Measurements from ENCODE around the gene ZNF423.

ZNF423 gene

GRCh38 chr16:49834531-49835151 lies 21.3 kb downstream of the ZNF423 start:
- Histone ChIP-seq H3K36me3 (ENCODE audit: control insufficient read depth, insufficient read depth, low read length) (no peaks in the 10 kb centered on the region), H3K9me3 (ENCODE audit: control insufficient read depth, insufficient read depth, low read depth, low read length) (no peaks in the 10 kb centered on the region), H3K9ac (ENCODE audit: low read length) (peak overlapping the region; percentile 51), H3K4me1 (ENCODE audit: control insufficient read depth, insufficient read depth, low read length) (peaks cover 69% of the 10 kb centered on the region), H3K27ac (ENCODE audit: low read depth, low read length) (peak overlapping the region; percentile 3; the same call in 1 of the 2 replicates), H3K27me3 (ENCODE audit: control insufficient read depth, insufficient read depth, low read length) (no peaks in the 10 kb centered on the region), H3K4me3 (ENCODE audit: low read depth, low read length) (0 out of 2 replicates have a peak overlapping the region, but pooled peaks have one; percentile 9)

DNA sequence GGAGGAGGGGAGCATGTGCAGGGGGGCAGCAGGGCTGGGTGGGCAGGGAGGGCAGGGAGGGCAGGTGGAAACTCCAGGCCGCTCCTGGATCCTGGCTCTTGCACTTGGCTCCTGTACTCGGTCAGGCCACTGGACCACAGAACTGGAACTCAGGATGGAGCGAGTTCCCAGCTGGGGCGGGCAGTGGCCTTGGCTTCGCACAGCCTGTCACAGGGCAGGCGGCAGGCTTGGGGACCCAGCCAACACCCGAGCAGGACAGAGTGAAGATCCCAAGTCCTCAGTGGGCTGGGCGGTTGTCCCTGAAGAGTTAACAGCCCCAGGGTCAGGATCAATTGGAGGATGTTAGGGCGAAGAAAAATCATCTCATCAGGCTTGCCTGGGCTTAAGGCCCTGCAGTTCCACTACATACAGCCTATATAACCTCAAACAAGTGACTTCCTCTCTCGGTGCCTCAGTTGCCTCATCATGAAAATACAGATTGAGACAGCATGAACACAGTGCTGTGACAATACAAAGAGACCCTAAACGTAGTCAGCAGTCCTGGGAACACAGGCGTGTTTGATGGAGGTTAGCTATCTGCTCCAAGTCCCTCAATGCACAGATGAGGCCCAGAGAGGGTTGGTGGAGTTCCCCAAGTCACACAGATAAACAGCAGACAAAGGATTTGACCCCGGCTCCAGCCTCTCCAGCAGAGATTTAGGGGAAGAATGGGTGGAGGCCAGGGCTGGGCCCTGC lies 21.9 kb downstream of the ZNF423 start:
- no peak overlapping the region for H3K4me3 ChIP-seq (ENCODE audit: low read depth, low read length)
- H3K27ac ChIP-seq (ENCODE audit: low read depth, low read length), result peak overlapping the region; percentile 3; the same call in 1 of the 2 replicates
- no peaks in the 10 kb centered on the region for H3K9me3 ChIP-seq (ENCODE audit: control insufficient read depth, insufficient read depth, low read depth, low read length)
- H3K27me3 ChIP-seq (ENCODE audit: control insufficient read depth, insufficient read depth, low read length), result no peaks in the 10 kb centered on the region
- H3K36me3 ChIP-seq (ENCODE audit: control insufficient read depth, insufficient read depth, low read length), result no peaks in the 10 kb centered on the region
- peak overlapping the region; percentile 33 for H3K9ac ChIP-seq (ENCODE audit: low read length)
- H3K4me1 ChIP-seq (ENCODE audit: control insufficient read depth, insufficient read depth, low read length), result peaks cover 66% of the 10 kb centered on the region

DNA sequence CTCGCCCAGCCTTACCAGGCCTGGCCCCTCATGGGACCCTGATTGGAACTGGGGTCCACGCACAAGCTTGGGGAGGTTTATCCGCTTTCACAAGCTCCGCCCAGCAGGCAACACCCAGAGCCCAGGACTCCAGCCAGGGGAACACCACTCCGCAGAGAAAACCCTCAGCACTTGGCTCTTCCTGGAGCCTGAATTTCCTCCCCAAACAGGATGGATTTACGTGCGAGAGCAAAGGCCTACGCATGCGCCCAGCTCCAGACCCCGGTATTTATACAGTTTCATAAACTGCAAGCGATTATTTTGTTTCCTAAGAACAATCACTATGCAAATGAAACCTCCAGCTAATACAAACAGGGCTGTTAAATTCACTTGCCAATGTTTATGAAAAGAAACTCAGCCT lies 22.8 kb downstream of the ZNF423 start:
- peaks cover 73% of the 10 kb centered on the region for H3K4me1 ChIP-seq (ENCODE audit: control insufficient read depth, insufficient read depth, low read length)
- no peaks in the 10 kb centered on the region for H3K36me3 ChIP-seq (ENCODE audit: control insufficient read depth, insufficient read depth, low read length)
- no peaks in the 10 kb centered on the region for H3K9me3 ChIP-seq (ENCODE audit: control insufficient read depth, insufficient read depth, low read depth, low read length)
- no peak overlapping the region for H3K27ac ChIP-seq (ENCODE audit: low read depth, low read length)
- no peak overlapping the region for H3K4me3 ChIP-seq (ENCODE audit: low read depth, low read length)
- no peaks in the 10 kb centered on the region for H3K27me3 ChIP-seq (ENCODE audit: control insufficient read depth, insufficient read depth, low read length)
- no peak overlapping the region for H3K9ac ChIP-seq (ENCODE audit: low read length)

GRCh38 chr16:49832177-49832576 lies 23.7 kb downstream of the ZNF423 start:
- Histone ChIP-seq H3K27ac (ENCODE audit: low read depth, low read length) (no peak overlapping the region), H3K4me3 (ENCODE audit: low read depth, low read length) (no peak overlapping the region), H3K4me1 (ENCODE audit: control insufficient read depth, insufficient read depth, low read length) (peaks cover 68% of the 10 kb centered on the region), H3K9ac (ENCODE audit: low read length) (no peak overlapping the region), H3K27me3 (ENCODE audit: control insufficient read depth, insufficient read depth, low read length) (no peaks in the 10 kb centered on the region), H3K36me3 (ENCODE audit: control insufficient read depth, insufficient read depth, low read length) (no peaks in the 10 kb centered on the region), H3K9me3 (ENCODE audit: control insufficient read depth, insufficient read depth, low read depth, low read length) (no peaks in the 10 kb centered on the region)

GRCh38 chr16:49830873-49831272 lies 25.0 kb downstream of the ZNF423 start:
- no peak overlapping the region for H3K27ac ChIP-seq (ENCODE audit: low read depth, low read length)
- H3K36me3 ChIP-seq (ENCODE audit: control insufficient read depth, insufficient read depth, low read length), result no peaks in the 10 kb centered on the region
- no peak overlapping the region for H3K9ac ChIP-seq (ENCODE audit: low read length)
- no peaks in the 10 kb centered on the region for H3K9me3 ChIP-seq (ENCODE audit: control insufficient read depth, insufficient read depth, low read depth, low read length)
- H3K4me3 ChIP-seq (ENCODE audit: low read depth, low read length), result no peak overlapping the region
- H3K4me1 ChIP-seq (ENCODE audit: control insufficient read depth, insufficient read depth, low read length), result peaks cover 59% of the 10 kb centered on the region
- H3K27me3 ChIP-seq (ENCODE audit: control insufficient read depth, insufficient read depth, low read length), result no peaks in the 10 kb centered on the region

- Histone ChIP-seq H3K9me3 (ENCODE audit: control insufficient read depth, insufficient read depth, low read depth, low read length) (no peaks in the 10 kb centered on the region), H3K36me3 (ENCODE audit: control insufficient read depth, insufficient read depth, low read length) (no peaks in the 10 kb centered on the region), H3K27ac (ENCODE audit: low read depth, low read length) (no peak overlapping the region), H3K4me3 (ENCODE audit: low read depth, low read length) (no peak overlapping the region), H3K4me1 (ENCODE audit: control insufficient read depth, insufficient read depth, low read length) (peaks cover 48% of the 10 kb centered on the region), H3K9ac (ENCODE audit: low read length) (no peak overlapping the region), H3K27me3 (ENCODE audit: control insufficient read depth, insufficient read depth, low read length) (no peaks in the 10 kb centered on the region)
Observed at GRCh38 chr16:49828533-49829267, 27.2 kb downstream of the ZNF423 start.

DNA sequence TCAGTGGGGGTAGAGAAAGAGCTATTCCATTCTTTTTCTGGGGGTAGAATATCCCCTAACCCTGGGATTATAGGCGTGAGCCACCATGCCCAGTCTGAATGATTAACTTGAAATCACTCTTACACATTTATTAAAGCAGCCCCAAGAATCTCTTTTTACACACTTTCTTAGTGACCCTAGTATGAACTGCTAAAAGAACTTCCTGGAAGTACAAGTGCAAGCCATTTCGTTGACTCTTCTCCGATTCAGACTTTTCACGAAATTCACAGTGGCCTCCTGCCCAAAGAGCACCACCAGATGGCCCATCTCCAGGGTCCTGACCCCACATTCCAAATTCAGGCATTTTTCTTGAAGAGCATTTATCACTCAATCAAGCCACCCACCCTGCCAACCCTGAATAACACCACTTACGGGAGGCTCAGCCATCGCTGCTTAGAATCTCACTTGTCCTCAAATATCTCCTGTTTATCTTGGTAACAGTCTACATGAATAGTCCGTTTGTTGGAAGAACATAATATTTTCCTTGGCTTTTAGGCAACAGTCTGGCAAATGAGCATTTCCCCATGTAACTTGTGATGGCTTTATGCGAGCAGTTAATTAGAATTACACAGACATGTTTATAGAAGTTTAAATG lies 28.0 kb downstream of the ZNF423 start:
- H3K9ac ChIP-seq (ENCODE audit: low read length), result no peak overlapping the region
- no peaks in the 10 kb centered on the region for H3K9me3 ChIP-seq (ENCODE audit: control insufficient read depth, insufficient read depth, low read depth, low read length)
- peaks cover 45% of the 10 kb centered on the region for H3K4me1 ChIP-seq (ENCODE audit: control insufficient read depth, insufficient read depth, low read length)

DNA sequence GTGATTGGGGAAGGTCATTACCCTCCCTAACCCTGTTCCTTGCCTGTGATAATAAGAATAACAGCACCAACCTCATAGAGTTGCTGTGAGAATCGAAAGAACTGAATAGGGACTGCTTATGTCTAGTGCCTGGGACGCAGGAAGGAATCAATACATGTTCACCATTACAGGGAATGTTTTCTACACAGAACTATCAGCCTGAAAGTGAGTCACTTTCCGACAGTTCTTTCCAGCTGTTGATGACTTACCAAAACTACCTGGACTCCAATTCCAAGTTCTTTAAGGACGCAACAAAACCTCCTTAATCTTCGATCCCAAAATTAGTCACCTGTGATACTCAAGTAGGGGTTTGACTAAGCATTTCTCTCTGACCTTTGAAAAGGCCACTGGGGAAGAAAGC lies 29.4 kb downstream of the ZNF423 start:
- no peaks in the 10 kb centered on the region for H3K27me3 ChIP-seq (ENCODE audit: control insufficient read depth, insufficient read depth, low read length)
- H3K4me1 ChIP-seq (ENCODE audit: control insufficient read depth, insufficient read depth, low read length), result peaks cover 39% of the 10 kb centered on the region
- H3K27ac ChIP-seq (ENCODE audit: low read depth, low read length), result no peak overlapping the region
- H3K4me3 ChIP-seq (ENCODE audit: low read depth, low read length), result no peak overlapping the region
- H3K36me3 ChIP-seq (ENCODE audit: control insufficient read depth, insufficient read depth, low read length), result no peaks in the 10 kb centered on the region
- no peak overlapping the region for H3K9ac ChIP-seq (ENCODE audit: low read length)
- no peaks in the 10 kb centered on the region for H3K9me3 ChIP-seq (ENCODE audit: control insufficient read depth, insufficient read depth, low read depth, low read length)

More for the DNA sequence above, 28.0 kb downstream of the ZNF423 start:
- Histone ChIP-seq H3K4me3 (ENCODE audit: low read depth, low read length) (no peak overlapping the region), H3K27me3 (ENCODE audit: control insufficient read depth, insufficient read depth, low read length) (no peaks in the 10 kb centered on the region), H3K36me3 (ENCODE audit: control insufficient read depth, insufficient read depth, low read length) (no peaks in the 10 kb centered on the region), H3K27ac (ENCODE audit: low read depth, low read length) (no peak overlapping the region)

GRCh38 chr16:49825041-49825440 lies 30.9 kb downstream of the ZNF423 start:
- H3K9ac ChIP-seq (ENCODE audit: low read length), result no peak overlapping the region
- H3K4me1 ChIP-seq (ENCODE audit: control insufficient read depth, insufficient read depth, low read length), result peaks cover 43% of the 10 kb centered on the region
- H3K9me3 ChIP-seq (ENCODE audit: control insufficient read depth, insufficient read depth, low read depth, low read length), result no peaks in the 10 kb centered on the region
- H3K27ac ChIP-seq (ENCODE audit: low read depth, low read length), result no peak overlapping the region
- H3K4me3 ChIP-seq (ENCODE audit: low read depth, low read length), result no peak overlapping the region
- no peaks in the 10 kb centered on the region for H3K27me3 ChIP-seq (ENCODE audit: control insufficient read depth, insufficient read depth, low read length)
- H3K36me3 ChIP-seq (ENCODE audit: control insufficient read depth, insufficient read depth, low read length), result no peaks in the 10 kb centered on the region

- Histone ChIP-seq H3K9ac (ENCODE audit: low read length) (no peak overlapping the region), H3K4me1 (ENCODE audit: control insufficient read depth, insufficient read depth, low read length) (peaks cover 43% of the 10 kb centered on the region), H3K9me3 (ENCODE audit: control insufficient read depth, insufficient read depth, low read depth, low read length) (no peaks in the 10 kb centered on the region), H3K27me3 (ENCODE audit: control insufficient read depth, insufficient read depth, low read length) (no peaks in the 10 kb centered on the region), H3K4me3 (ENCODE audit: low read depth, low read length) (no peak overlapping the region), H3K36me3 (ENCODE audit: control insufficient read depth, insufficient read depth, low read length) (no peaks in the 10 kb centered on the region), H3K27ac (ENCODE audit: low read depth, low read length) (no peak overlapping the region)
Observed at GRCh38 chr16:49824593-49824992, 31.3 kb downstream of the ZNF423 start.
